Skin epidermis (tissue), 12 donors: ENCODE measurements around the gene ACOT7.
"Not testable (repeated sequence)": the region's sequence is repeated elsewhere in the genome, so short reads cannot be mapped to it uniquely, and the experiment has no call there.

Experiments
- H3K27ac ChIP-seq, 21 experiments: fragments of 200-600 bp; sonication (generic) in 11 of 21; one replicate each; pipeline ENCODE4 v1.5.0; 2020; ENCODE audit warnings: mild to moderate bottlenecking in 3 of 21, inconsistent platforms in 2 of 21, moderate library complexity in 2 of 21
- H3K4me3 ChIP-seq, 7 experiments: fragments of 200-600 bp; sonication (generic) in 2 of 7; one replicate each; pipeline ENCODE4 v1.5.0; 2020; ENCODE audit warnings: inconsistent platforms in 2 of 7, mild to moderate bottlenecking in 2 of 7, moderate library complexity in 1 of 7

The ACOT7 gene

GRCh38 chr1:6372236-6372635 is 21.3 kb downstream of the ACOT7 start:
- H3K27ac ChIP-seq, H3K4me3 ChIP-seq: not testable (repeated sequence)

DNA sequence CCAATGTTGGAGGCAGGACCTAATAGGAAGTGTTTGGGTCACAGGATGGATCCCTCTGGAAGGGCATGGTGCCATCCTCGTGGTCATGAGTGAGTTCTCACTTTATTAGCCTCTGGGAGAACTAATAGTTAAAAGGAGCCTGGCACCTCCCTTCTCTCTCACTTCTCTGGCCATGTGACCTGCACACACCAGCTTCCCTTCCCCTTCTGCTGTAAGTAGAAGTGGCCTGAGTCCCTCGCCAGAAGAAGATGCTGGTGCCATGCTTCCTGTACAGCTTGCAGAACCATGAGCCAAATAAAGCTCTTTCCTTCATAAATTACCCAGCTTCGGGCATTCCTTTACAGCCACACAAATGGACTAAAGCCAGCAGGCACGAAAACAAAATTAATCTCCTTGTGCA is 23.6 kb downstream of the ACOT7 start:
- no peak overlapping the region for H3K4me3 ChIP-seq
- no peak overlapping the region for H3K27ac ChIP-seq

DNA sequence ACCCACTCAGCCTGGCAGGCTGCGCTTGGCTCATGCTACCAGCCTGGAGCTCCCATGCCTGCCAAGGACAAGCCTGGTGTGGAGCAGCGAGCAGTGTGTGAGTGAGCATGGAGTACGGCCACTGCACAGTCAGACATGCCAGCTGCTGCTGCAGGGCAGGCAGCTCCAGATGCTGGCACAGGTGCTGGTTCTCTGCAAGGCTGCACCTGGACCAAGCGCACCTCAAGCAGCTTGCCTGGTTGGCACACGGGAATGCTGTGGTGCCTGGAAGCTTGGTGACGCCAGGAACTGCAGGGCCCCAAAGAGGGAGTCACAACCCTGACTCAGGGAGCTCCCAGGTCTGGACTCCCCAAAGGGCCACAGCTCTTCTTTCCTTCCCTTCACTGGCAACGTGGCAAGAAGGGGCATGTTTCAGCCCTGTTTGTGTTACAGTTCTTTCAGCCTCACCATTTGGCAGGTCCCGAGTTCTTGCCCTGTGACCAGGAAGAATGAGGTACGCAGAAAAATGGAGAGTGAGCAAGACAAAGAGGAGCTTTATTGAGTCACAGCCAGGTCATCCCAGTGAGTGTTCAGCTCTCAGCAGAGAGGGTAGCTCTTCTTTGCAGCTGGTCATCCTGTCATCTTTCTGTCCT is 26.1 kb downstream of the ACOT7 start:
- Histone ChIP-seq H3K4me3 (no peak overlapping the region), H3K27ac (peak overlapping the region in 13 of 21 experiments; percentile 1 to 58 (median 47))

GRCh38 chr1:6365047-6365446 is 28.5 kb downstream of the ACOT7 start:
- Histone ChIP-seq H3K27ac (peak overlapping the region in 4 of 21 experiments; percentile 27 to 55 (median 30)), H3K4me3 (no peak overlapping the region)

DNA sequence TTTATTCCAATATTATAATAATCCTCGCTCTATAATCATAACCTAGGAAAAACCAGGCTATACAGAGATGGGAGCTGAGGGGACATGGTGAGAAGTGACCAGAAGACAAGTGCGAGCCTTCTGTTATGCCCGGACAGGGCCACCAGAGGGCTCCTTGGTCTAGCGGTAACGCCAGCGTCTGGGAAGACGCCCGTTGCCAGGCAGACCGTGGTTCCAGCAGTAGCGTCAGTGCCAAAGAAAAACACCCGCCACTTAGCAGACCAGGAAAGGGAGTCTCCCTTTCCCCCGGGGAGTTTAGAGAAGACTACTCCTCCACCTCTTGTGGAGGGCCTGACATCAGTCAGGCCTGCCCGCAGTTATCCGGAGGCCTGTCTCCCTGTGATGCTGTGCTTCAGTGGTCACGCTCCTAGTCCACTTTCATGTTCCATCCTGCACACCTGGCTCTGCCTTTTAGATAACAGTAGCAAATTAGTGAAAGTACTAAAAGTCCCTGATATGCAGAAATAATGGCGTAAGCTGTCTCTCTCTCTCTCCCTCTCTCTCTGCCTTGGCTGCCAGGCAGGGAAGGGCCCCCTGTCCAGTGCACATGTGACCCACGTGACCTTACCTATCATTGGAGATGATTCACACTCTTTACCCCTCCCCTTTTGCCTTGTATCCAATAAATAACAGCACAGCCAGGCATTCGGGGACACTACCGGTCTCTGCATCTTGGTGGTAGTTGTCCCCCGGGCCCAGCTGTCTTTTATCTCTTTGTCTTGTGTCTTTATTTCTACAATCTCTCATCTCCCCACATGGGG is 30.3 kb downstream of the ACOT7 start:
- not testable (repeated sequence) for H3K27ac ChIP-seq

GRCh38 chr1:6361124-6361775 is 32.3 kb downstream of the ACOT7 start:
- peak overlapping the region in 3 of 21 experiments; percentile 25 to 94 (median 88) for H3K27ac ChIP-seq

More for the DNA sequence above, 30.3 kb downstream of the ACOT7 start:
- not testable (repeated sequence) for H3K4me3 ChIP-seq

DNA sequence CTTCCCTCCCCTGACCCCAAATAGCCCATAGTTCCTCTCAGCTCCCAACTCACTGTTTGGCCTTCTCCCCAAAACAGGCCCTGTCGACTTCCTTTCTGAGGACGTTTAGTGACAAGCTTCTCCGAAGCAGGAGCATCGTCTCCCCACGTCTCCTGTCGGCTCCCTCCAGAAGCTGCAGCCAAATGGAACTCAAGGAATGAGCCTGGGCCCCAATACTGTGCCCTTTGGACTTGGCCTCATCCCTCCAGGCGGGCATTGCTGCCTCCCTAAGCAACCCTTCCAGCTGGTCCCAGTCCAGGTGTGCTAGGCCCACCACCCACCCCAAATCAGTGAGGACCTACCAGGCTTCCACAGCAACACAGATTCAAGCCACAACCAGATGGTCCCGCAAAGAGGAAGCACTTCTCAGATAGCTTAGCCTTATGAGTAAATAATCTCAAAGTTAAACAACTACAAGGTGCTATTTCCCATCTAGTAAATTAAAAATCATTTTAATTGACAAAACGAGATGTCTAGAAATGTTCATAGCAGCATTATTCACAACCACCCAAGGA is 33.0 kb downstream of the ACOT7 start:
- Histone ChIP-seq H3K4me3 (no peak overlapping the region), H3K27ac (peak overlapping the region in 19 of 21 experiments; percentile 14 to 94 (median 80))

More at GRCh38 chr1:6361124-6361775, 32.3 kb downstream of the ACOT7 start:
- no peak overlapping the region for H3K4me3 ChIP-seq

DNA sequence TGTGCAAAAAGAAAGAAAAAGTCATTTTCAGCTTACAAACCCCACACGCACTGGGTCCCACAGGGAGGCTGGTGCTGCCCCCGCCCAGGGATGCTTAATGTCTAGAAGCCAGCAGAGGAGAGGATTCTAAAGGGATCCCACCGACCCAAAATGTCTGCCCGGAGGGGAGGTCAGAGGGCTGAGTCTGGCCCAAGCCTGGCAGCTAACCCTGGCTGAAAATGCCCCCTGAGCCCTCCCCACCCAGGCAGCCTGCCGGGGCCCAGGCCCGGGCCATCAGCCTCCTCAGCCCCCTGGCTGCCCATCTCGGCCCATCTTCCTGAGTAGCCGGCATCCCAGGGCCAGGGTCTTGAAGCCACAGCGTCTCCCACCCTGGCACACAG is 33.5 kb downstream of the ACOT7 start:
- H3K4me3 ChIP-seq = no peak overlapping the region
- peak overlapping the region in 20 of 21 experiments; percentile 55 to 94 (median 80) for H3K27ac ChIP-seq

- Histone ChIP-seq H3K27ac (peak overlapping the region; percentile 8 to 94 (median 80)), H3K4me3 (no peak overlapping the region)
Measured at GRCh38 chr1:6359216-6360116, 34.1 kb downstream of the ACOT7 start.

DNA sequence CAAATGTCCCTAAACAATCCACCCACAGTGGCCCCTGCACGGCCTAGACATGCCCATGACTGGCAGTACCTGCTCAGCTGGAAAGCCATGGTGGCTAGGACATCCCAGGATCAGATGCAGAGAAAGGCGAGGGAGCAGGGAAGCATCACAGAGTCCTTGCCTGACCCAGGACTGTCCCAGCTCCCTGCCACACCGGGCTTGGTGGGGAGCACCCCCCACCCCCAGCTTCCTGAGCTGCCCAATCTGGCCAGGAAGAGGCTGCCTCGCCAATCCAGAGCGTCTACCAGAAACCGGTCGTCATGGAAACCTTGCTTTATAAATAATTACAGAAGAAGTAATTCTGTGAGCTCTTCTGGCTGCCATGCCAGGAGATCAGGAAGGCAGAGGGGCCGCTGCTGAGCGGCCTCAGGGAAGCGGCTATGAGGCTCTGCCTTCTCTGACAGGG is 34.8 kb downstream of the ACOT7 start:
- peak overlapping the region in 20 of 21 experiments; percentile 55 to 94 (median 80) for H3K27ac ChIP-seq
- H3K4me3 ChIP-seq = no peak overlapping the region

GRCh38 chr1:6358144-6358624 is 35.4 kb downstream of the ACOT7 start:
- Histone ChIP-seq H3K27ac (peak overlapping the region; percentile 4 to 94 (median 80)), H3K4me3 (no peak overlapping the region)

- H3K27ac ChIP-seq = peak overlapping the region in 13 of 21 experiments; percentile 4 to 94 (median 79)
- H3K4me3 ChIP-seq = no peak overlapping the region
Measured at GRCh38 chr1:6357243-6357936, 36.2 kb downstream of the ACOT7 start.

- peak overlapping the region in 1 of 21 experiments; percentile 1 for H3K27ac ChIP-seq
- H3K4me3 ChIP-seq = no peak overlapping the region
Measured at GRCh38 chr1:6355621-6356020, 37.9 kb downstream of the ACOT7 start.

- peak overlapping the region in 5 of 21 experiments; percentile 12 to 42 (median 18) for H3K27ac ChIP-seq
- no peak overlapping the region for H3K4me3 ChIP-seq
Measured at GRCh38 chr1:6354659-6355317, 38.8 kb downstream of the ACOT7 start.

DNA sequence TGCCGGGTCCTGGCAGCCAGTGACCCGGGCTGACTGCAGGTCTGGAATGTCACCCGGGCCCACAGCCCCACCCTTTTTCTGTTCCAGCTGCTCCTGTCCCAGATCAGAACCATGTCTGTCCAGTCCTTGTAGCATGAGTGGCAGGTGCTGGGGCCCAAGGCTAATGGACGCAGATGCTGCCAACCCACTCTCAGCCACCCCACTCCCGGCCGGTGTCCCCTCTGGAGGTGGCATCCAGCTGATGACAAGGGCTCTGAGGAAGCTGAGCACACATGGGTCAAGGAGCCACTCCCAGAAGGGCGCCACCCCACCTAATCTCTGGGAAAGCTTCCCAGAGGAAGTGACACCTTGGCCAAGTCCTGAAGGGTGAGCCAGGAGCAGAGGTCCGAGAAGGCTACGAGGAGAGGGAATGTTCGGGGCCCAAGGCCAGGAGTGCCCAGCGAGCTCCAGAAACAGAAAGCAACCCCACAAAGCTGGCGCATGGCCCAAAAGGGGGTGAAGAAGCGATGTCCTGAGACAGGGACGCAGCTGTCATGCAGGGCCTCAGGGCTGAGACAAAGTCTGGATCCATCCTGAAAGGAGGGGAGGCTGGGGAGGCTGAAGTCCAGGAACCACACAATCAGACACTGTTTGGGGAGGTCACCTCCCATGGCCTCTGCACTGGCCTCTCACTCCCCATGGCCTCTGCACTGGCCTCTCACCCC is 39.5 kb downstream of the ACOT7 start:
- Histone ChIP-seq H3K27ac (peak overlapping the region in 9 of 21 experiments; percentile 3 to 51 (median 32)), H3K4me3 (no peak overlapping the region)

DNA sequence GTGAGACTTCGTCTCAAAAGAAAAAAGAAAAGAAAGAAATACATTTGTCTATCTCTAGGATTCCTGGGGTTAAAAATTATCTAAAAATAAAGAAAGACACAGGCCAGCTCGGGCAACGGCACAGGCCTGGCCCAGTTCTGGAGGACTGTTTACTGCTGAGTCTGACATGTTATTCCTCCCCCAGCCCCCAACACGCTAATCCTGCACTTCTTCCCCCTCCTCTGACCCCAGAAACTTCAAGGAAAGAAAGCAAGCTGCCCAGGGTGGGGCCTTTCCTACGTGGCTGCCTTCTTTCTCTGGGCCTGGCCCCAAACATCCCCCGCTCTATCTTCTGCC is 40.0 kb downstream of the ACOT7 start:
- H3K27ac ChIP-seq = peak overlapping the region in 5 of 21 experiments; percentile 3 to 51 (median 36)
- H3K4me3 ChIP-seq = no peak overlapping the region

DNA sequence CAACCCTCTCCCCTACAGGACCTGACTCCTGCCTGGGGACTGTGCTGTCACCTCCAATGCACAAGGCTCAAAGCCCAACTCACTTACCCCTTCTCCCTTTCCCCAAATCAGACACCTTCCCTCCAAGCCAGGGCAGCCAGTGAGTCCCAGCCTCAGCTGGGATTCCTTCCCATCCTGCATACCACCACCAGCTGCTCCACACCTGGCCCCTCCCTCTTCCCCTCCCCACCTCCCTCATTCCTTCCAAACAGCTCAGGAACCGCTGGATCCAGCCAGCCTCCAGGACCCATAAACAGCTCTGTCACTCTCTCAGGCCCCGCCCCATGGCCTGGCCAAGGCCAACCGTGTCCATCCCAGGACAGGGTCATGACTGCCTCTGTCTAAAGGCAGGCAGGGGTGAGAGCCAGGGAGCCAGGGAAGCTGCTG is 41.4 kb downstream of the ACOT7 start:
- H3K4me3 ChIP-seq = no peak overlapping the region
- no peak overlapping the region for H3K27ac ChIP-seq
